HuH-7.5 (cell line): ENCODE measurements around the gene TOM1L2.
"Not testable (repeated sequence)": the region's sequence is repeated elsewhere in the genome, so short reads cannot be mapped to it uniquely, and the experiment has no call there.

Experiments used
- DNase-seq: peaks from one replicate; pipeline ENCODE4 v3.0.0; 2011; ENCODE audit warnings: low spot score

The TOM1L2 gene

GRCh38 chr17:17970699-17971430 is 1.3 kb downstream of the TOM1L2 start:
- no peak for DNase-seq

GRCh38 chr17:17966399-17966798 is 5.8 kb downstream of the TOM1L2 start:
- no peak for DNase-seq

- DNase-seq = no peak
Observed at GRCh38 chr17:17965152-17965721, 7.0 kb downstream of the TOM1L2 start.

GRCh38 chr17:17964710-17965109 is 7.5 kb downstream of the TOM1L2 start:
- no peak for DNase-seq

GRCh38 chr17:17963694-17964436 is 8.3 kb downstream of the TOM1L2 start:
- no peak for DNase-seq

GRCh38 chr17:17963066-17963465 is 9.1 kb downstream of the TOM1L2 start:
- DNase-seq = no peak

GRCh38 chr17:17960500-17961030 is 11.6 kb downstream of the TOM1L2 start:
- DNase-seq = no peak

GRCh38 chr17:17959520-17960361 is 12.5 kb downstream of the TOM1L2 start:
- DNase-seq = no peak

- DNase-seq = no peak
Observed at GRCh38 chr17:17958982-17959381, 13.2 kb downstream of the TOM1L2 start.

- DNase-seq = no peak
Observed at GRCh38 chr17:17957584-17957916, 14.7 kb downstream of the TOM1L2 start.

GRCh38 chr17:17955790-17956341 is 16.3 kb downstream of the TOM1L2 start:
- DNase-seq = not testable (repeated sequence)

GRCh38 chr17:17954079-17954478 is 18.1 kb downstream of the TOM1L2 start:
- no peak for DNase-seq

- no peak for DNase-seq
Observed at GRCh38 chr17:17952691-17953090, 19.5 kb downstream of the TOM1L2 start.

GRCh38 chr17:17951524-17951923 is 20.7 kb downstream of the TOM1L2 start:
- no peak for DNase-seq

GRCh38 chr17:17950806-17951205 is 21.4 kb downstream of the TOM1L2 start:
- no peak for DNase-seq

GRCh38 chr17:17950347-17950746 is 21.9 kb downstream of the TOM1L2 start:
- no peak for DNase-seq

GRCh38 chr17:17947966-17948365 is 24.2 kb downstream of the TOM1L2 start:
- no peak for DNase-seq

GRCh38 chr17:17947309-17947708 is 24.9 kb downstream of the TOM1L2 start:
- DNase-seq = no peak

- DNase-seq = no peak
Observed at GRCh38 chr17:17946093-17946492, 26.1 kb downstream of the TOM1L2 start.

GRCh38 chr17:17944743-17945142 is 27.5 kb downstream of the TOM1L2 start:
- DNase-seq = no peak

GRCh38 chr17:17944242-17944641 is 28.0 kb downstream of the TOM1L2 start:
- DNase-seq = no peak
